Hepatocyte (in vitro differentiated cells): ENCODE measurements around the gene TRAPPC3L. TPM values are rescaled to one million over a fixed set of nuclear protein-coding genes. Genes with fewer than 3 reads are reported as not detected.

Experiments used
- DNase-seq: peaks from one replicate; pipeline ENCODE4 v3.0.0-alpha.2; 2016; ENCODE audit warnings: low spot score
- H2AFZ ChIP-seq: fragments of 200-600 bp; sonication (generic); 2 replicates; pipeline ENCODE4 v1.6.0; 2016; ENCODE audit warnings: antibody characterized with exemption, mild to moderate bottlenecking
- H3K27ac ChIP-seq: fragments of 200-600 bp; sonication (generic); 2 replicates; pipeline ENCODE4 v1.5.1; 2016; ENCODE audit warnings: mild to moderate bottlenecking
- H3K27me3 ChIP-seq: fragments of 200-600 bp; sonication (generic); 2 replicates; pipeline ENCODE4 v1.6.1; 2016
- H3K36me3 ChIP-seq: fragments of 200-600 bp; sonication (generic); replicated peaks from 2 replicates; pipeline ENCODE4 v1.5.1; 2016; ENCODE audit warnings: low read depth; ENCODE audit not compliant: insufficient read depth
- H3K4me1 ChIP-seq: fragments of 200-600 bp; sonication (generic); 2 replicates; pipeline ENCODE4 v1.5.1; 2016; ENCODE audit warnings: mild to moderate bottlenecking, moderate library complexity; ENCODE audit not compliant: insufficient read depth
- H3K4me2 ChIP-seq: fragments of 200-600 bp; sonication (generic); 2 replicates; pipeline ENCODE4 v1.6.0; 2016
- H3K4me3 ChIP-seq: fragments of 200-600 bp; sonication (generic); 2 replicates; pipeline ENCODE4 v1.5.1; 2016; ENCODE audit warnings: mild to moderate bottlenecking
- H3K79me2 ChIP-seq: fragments of 200-600 bp; sonication (generic); 2 replicates; pipeline ENCODE4 v1.6.0; 2017; ENCODE audit warnings: mild to moderate bottlenecking
- H3K9me2 ChIP-seq: fragments of 200-600 bp; sonication (generic); replicated peaks from 2 replicates; pipeline ENCODE4 v1.6.0; 2017; ENCODE audit warnings: mild to moderate bottlenecking; ENCODE audit not compliant: insufficient read depth
- H3K9me3 ChIP-seq: fragments of 200-600 bp; sonication (generic); 2 replicates; pipeline ENCODE4 v1.5.1; 2016; ENCODE audit warnings: low read depth, mild to moderate bottlenecking
- H4K20me1 ChIP-seq: fragments of 200-600 bp; sonication (generic); 2 replicates; pipeline ENCODE4 v1.6.0; 2016; ENCODE audit warnings: mild to moderate bottlenecking; ENCODE audit not compliant: insufficient read depth, poor library complexity, severe bottlenecking
- EZH2 ChIP-seq: fragments of 200-600 bp; sonication (generic); IDR thresholded peaks from 2 replicates; pipeline ENCODE4 v1.6.1; 2016; ENCODE audit warnings: antibody characterized with exemption, mild to moderate bottlenecking, borderline replicate concordance
- EZH2phosphoT487 ChIP-seq: fragments of 200-600 bp; sonication (generic); IDR thresholded peaks from one replicate; pipeline ENCODE4 v1.6.1; 2018; ENCODE audit warnings: antibody characterized with exemption, mild to moderate bottlenecking, low read depth, moderate library complexity; ENCODE audit not compliant: unreplicated experiment, severe bottlenecking
- WGBS: methylation state at CpG from one replicate; pipeline ENCODE4 v1.1.6; 2016; ENCODE audit warnings: low lambda C conversion rate; ENCODE audit errors: missing lambda C conversion rate; 5-methylcytosine and 5-hydroxymethylcytosine counted together
- polyA plus RNA-seq: library from polyadenylated mRNA; unstranded; fragments of >200 nt; fragmentation: Nextera tagmentation; extraction: Ambion mirVana; gene quantifications from 2 replicates; pipeline ENCODE4 v1.2.1, GENCODE V29; 2016
- total RNA-seq: library from RNA; depleted of rRNA; stranded (reverse); fragments of >200 nt; gene quantifications from 2 replicates; pipeline ENCODE4 v1.2.3, GENCODE V29; 2014
- TF ChIP-seq, protein P1 (sequence below): fragments of 200-600 bp; sonication (generic); IDR thresholded peaks from 2 replicates; pipeline ENCODE4 v1.5.1; 2016; ENCODE audit warnings: antibody characterized with exemption, mild to moderate bottlenecking; ENCODE audit not compliant: poor library complexity

Gene TRAPPC3L
- total and polyA plus RNA-seq, 2 experiments from 2014 or later = 0.40 to 1.2 TPM

- Histone ChIP-seq H3K36me3 (no peaks in the 10 kb centered on the region), H2AFZ (peak overlapping the region; percentile 69), H3K9me3 (no peaks in the 10 kb centered on the region), H3K79me2 (no peaks in the 10 kb centered on the region), H3K9me2 (no peaks in the 10 kb centered on the region), H3K4me2 (peak overlapping the region; percentile 95), H3K4me1 (peaks cover 5% of the 10 kb centered on the region), H3K4me3 (peak overlapping the region; percentile 17), H3K27ac (no peak overlapping the region), H4K20me1 (no peaks in the 10 kb centered on the region), H3K27me3 (peaks cover 35% of the 10 kb centered on the region)
- DNase-seq = peak; percentile 59
- TF ChIP-seq, protein P1, sequence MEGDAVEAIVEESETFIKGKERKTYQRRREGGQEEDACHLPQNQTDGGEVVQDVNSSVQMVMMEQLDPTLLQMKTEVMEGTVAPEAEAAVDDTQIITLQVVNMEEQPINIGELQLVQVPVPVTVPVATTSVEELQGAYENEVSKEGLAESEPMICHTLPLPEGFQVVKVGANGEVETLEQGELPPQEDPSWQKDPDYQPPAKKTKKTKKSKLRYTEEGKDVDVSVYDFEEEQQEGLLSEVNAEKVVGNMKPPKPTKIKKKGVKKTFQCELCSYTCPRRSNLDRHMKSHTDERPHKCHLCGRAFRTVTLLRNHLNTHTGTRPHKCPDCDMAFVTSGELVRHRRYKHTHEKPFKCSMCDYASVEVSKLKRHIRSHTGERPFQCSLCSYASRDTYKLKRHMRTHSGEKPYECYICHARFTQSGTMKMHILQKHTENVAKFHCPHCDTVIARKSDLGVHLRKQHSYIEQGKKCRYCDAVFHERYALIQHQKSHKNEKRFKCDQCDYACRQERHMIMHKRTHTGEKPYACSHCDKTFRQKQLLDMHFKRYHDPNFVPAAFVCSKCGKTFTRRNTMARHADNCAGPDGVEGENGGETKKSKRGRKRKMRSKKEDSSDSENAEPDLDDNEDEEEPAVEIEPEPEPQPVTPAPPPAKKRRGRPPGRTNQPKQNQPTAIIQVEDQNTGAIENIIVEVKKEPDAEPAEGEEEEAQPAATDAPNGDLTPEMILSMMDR = no peak
- TF ChIP-seq EZH2 (no peak), EZH2phosphoT487 (no peak)
- 11% methylated on average over 82 of the region's 84 CpGs for WGBS
Measured at GRCh38 chr6:116461932-116462885, 83.3 kb downstream of the TRAPPC3L start.

DNA sequence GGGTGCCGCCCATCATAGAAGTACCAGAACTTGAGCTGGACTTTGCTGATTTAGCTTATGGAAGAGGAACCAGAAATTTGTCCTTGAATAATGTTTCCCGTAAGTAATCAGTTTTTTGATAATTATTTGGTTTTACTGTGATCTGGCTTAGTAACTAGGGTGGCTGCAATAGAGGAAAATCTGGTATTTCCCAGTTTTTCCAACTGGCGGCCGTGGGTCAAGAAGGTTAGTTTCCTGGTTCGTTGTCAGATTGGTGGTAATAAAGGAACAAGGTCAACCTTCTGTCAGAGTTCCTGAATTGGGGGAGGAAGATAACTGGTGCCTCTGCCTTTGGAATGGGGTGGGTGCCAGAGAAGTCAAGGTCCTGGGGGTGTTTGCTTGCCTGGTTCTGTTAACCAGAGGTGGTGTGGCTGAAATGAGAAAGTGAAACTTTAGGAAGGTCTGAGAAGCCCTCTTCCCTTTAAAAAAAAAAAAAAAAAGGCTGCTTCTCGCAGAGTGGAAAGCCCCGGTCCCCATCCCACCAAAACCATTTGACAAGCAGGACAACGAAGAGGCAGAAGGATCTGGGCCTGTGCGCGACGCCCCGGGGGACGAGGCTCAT is 84.1 kb downstream of the TRAPPC3L start, which contains the start of gene CALHM6:
CALHM6 (plus strand) TSS at position 45 of the 601 bp plus-strand sequence; CDS start at position 600, 555 bp downstream.
- DNase-seq = no peak
- Histone ChIP-seq H3K27me3 (peaks cover 35% of the 10 kb centered on the region), H3K9me2 (no peaks in the 10 kb centered on the region), H2AFZ (peak within 1 kb of the TSS; percentile 69), H3K79me2 (no peaks in the 10 kb centered on the region), H3K4me3 (peak within 1 kb of the TSS; percentile 17), H4K20me1 (no peaks in the 10 kb centered on the region), H3K4me2 (peak within 1 kb of the TSS; percentile 95), H3K36me3 (no peaks in the 10 kb centered on the region), H3K4me1 (peaks cover 5% of the 10 kb centered on the region), H3K9me3 (no peaks in the 10 kb centered on the region), H3K27ac (no peak within 1 kb of the TSS)
- 53% methylated on average over 13 of the region's 13 CpGs for WGBS
- TF ChIP-seq, protein P1 = no peak
- TF ChIP-seq EZH2phosphoT487 (no peak), EZH2 (no peak)

DNA sequence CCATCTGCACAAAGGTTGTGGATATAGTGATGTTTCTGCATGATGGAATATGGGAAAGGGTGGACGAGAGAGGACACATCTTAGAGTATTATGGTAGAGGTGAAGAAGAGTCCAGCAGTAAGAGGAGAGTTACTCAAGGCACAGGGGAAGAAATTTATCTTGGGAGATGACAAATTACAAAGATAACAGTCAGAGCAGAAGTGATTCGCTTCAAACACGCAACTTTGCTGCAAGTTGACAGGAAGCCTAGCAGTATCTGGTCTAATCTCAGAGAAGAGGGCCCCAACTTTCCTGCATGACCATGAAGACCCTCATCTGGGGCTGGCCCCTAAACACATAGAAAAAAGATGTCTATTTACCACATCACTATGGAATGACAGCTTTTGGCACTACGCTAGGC is 85.6 kb downstream of the TRAPPC3L start:
- Histone ChIP-seq H3K36me3 (no peaks in the 10 kb centered on the region), H3K4me2 (no peak overlapping the region), H3K4me1 (peaks cover 5% of the 10 kb centered on the region), H3K4me3 (no peak overlapping the region), H2AFZ (no peak overlapping the region), H4K20me1 (no peaks in the 10 kb centered on the region), H3K27me3 (peaks cover 35% of the 10 kb centered on the region), H3K9me2 (no peaks in the 10 kb centered on the region), H3K79me2 (no peaks in the 10 kb centered on the region), H3K9me3 (no peaks in the 10 kb centered on the region), H3K27ac (no peak overlapping the region)
- no peak for TF ChIP-seq EZH2phosphoT487
- no peak for TF ChIP-seq EZH2
- TF ChIP-seq, protein P1 = no peak
- WGBS = 84% methylated on average over 4 of the region's 4 CpGs
- DNase-seq = no peak
